CD4-positive, alpha-beta memory T cell (primary cell): ENCODE measurements around the gene RETREG1. TPM values are rescaled to one million over a fixed set of nuclear protein-coding genes. Genes with fewer than 3 reads are reported as not detected.
"Not testable (repeated sequence)": the region's sequence is repeated elsewhere in the genome, so short reads cannot be mapped to it uniquely, and the experiment has no call there.

Experiments
- CTCF ChIA-PET: fragments of 350-600 bp; sonication (Branson Sonifier 250); formaldehyde crosslinking; loops from one replicate; lab custom pipeline; 2021; ENCODE audit warnings: inconsistent platforms; ENCODE audit not compliant: partially characterized antibody; lab: Charles Lee
- POLR2A ChIA-PET: fragments of 350-600 bp; sonication (Branson Sonifier 250); formaldehyde crosslinking; loops from one replicate; lab custom pipeline; 2021; ENCODE audit not compliant: partially characterized antibody; lab: Charles Lee
- DNase-seq, 5 donors: peaks; one replicate each; pipeline versions ENCODE4 v3.0.0 to v3.0.0-alpha.2; 2020 to 2022; ENCODE audit warnings: mixed read lengths in 1 of 5
- H3K27ac ChIP-seq: one replicate; pipeline ENCODE4 v1.7.0; 2013; ENCODE audit warnings: low read depth, low read length
- H3K27me3 ChIP-seq: 2 replicates; pipeline ENCODE4 v1.7.0; 2013; ENCODE audit warnings: mild to moderate bottlenecking, low read length, moderate library complexity; ENCODE audit not compliant: insufficient read depth
- H3K36me3 ChIP-seq: 2 replicates; pipeline ENCODE4 v1.7.0; 2013; ENCODE audit warnings: mild to moderate bottlenecking, low read length, moderate library complexity; ENCODE audit not compliant: insufficient read depth
- H3K4me1 ChIP-seq: 2 replicates; pipeline ENCODE4 v1.7.0; 2013; ENCODE audit warnings: mild to moderate bottlenecking, low read length, moderate library complexity; ENCODE audit not compliant: insufficient read depth
- H3K4me3 ChIP-seq, 2 donors: one replicate each; pipeline ENCODE4 v1.7.0; 2013; ENCODE audit warnings: low read length in 2 of 2, mild to moderate bottlenecking in 1 of 2
- H3K9me3 ChIP-seq, 2 donors: one replicate each; pipeline ENCODE4 v1.7.0; 2013; ENCODE audit warnings: low read length in 2 of 2, control low read depth in 1 of 2; ENCODE audit not compliant: control insufficient read depth in 1 of 2
- H3K27ac Mint-ChIP-seq, 7 donors: one replicate each; pipeline ENCODE4 v1.8.0; 2020 to 2021; ENCODE audit warnings: mixed read lengths in 7 of 7, mild to moderate bottlenecking in 6 of 7, inconsistent platforms in 3 of 7, moderate library complexity in 3 of 7
- H3K27me3 Mint-ChIP-seq, 2 donors: one replicate each; pipeline ENCODE4 v1.8.0; 2020 to 2021; ENCODE audit warnings: mixed read lengths in 2 of 2
- H3K36me3 Mint-ChIP-seq, 2 donors: one replicate each; pipeline ENCODE4 v1.8.0; 2020 to 2021; ENCODE audit warnings: mixed read lengths in 2 of 2, inconsistent platforms in 1 of 2, mild to moderate bottlenecking in 1 of 2
- H3K4me1 Mint-ChIP-seq, 4 donors: one replicate each; pipeline ENCODE4 v1.8.0; 2020 to 2021; ENCODE audit warnings: mixed read lengths in 4 of 4, mild to moderate bottlenecking in 1 of 4
- H3K4me3 Mint-ChIP-seq, 8 donors: one replicate each; pipeline ENCODE4 v1.8.0; 2020 to 2021; ENCODE audit warnings: mixed read lengths in 8 of 8, mild to moderate bottlenecking in 7 of 8, moderate library complexity in 6 of 8, inconsistent platforms in 3 of 8
- H3K9me3 Mint-ChIP-seq, 8 donors: one replicate each; pipeline ENCODE4 v1.8.0; 2020 to 2021; ENCODE audit warnings: mixed read lengths in 8 of 8, mild to moderate bottlenecking in 5 of 8, inconsistent platforms in 3 of 8, moderate library complexity in 1 of 8
- intact Hi-C: fragments of 100-400 bp; cut with micrococcal nuclease; formaldehyde crosslinking; loops from one replicate; pipeline ENCODE4 v1.15.1; 2023
- polyA plus RNA-seq, 2 donors: library from polyadenylated mRNA; unstranded; fragments of 300-500 nt; fragmentation: Illumina TruSeq; gene quantifications; one replicate each; pipeline ENCODE4 v1.2.3, GENCODE V29; 2021
- total RNA-seq, 2 experiments: library from RNA; stranded (reverse); gene quantifications; one replicate each; pipeline ENCODE4 v1.2.3, GENCODE V29; 2021

The RETREG1 gene
- total and polyA plus RNA-seq, 4 experiments from 2014 or later, result 26.6 to 79.5 (median 49.3) TPM

- no peak overlapping the region for H3K4me3 ChIP-seq
- intact Hi-C loops, result no loop called here
- ChIA-PET POLR2A (no interaction called here), CTCF (interaction anchor here (1.8 kb wide), 1 partner anchor 125 kb away, joined by 4 read pairs; no protein-coding TSS in a partner anchor)
- DNase-seq, result no peak
- no peaks in the 10 kb centered on the region for H3K27me3 ChIP-seq
- no peaks in the 10 kb centered on the region for H3K36me3 ChIP-seq
- Mint-ChIP-seq H3K9me3 (peaks cover 0 to 4% (median 0%) of the 10 kb centered on the region in 8 donors), H3K27ac (peak overlapping the region in 1 of 7 donors; percentile 38), H3K27me3 (no peaks in the 10 kb centered on the region), H3K36me3 (peaks cover 0 to 28% of the 10 kb centered on the region in 2 donors), H3K4me1 (peaks cover 28 to 92% (median 41%) of the 10 kb centered on the region in 4 donors), H3K4me3 (peak overlapping the region in 2 of 8 donors; percentile 3 to 23)
- no peak overlapping the region for H3K27ac ChIP-seq
- peaks cover 13% of the 10 kb centered on the region for H3K4me1 ChIP-seq
- H3K9me3 ChIP-seq, result no peaks in the 10 kb centered on the region
Measured at GRCh38 chr5:16542236-16542635, 74.6 kb downstream of the RETREG1 start.

- Mint-ChIP-seq H3K4me3 (peak overlapping the region in 1 of 8 donors; percentile 23), H3K4me1 (peaks cover 28 to 91% (median 42%) of the 10 kb centered on the region in 4 donors), H3K36me3 (peaks cover 0 to 34% of the 10 kb centered on the region in 2 donors), H3K27ac (peak overlapping the region in 2 of 7 donors; percentile 43 to 50)
- POLR2A ChIA-PET, H3K27me3 Mint-ChIP-seq, H3K36me3 ChIP-seq, H3K9me3 ChIP-seq, DNase-seq, H3K9me3 Mint-ChIP-seq, H3K4me3 ChIP-seq, H3K27ac ChIP-seq, intact Hi-C loops, H3K27me3 ChIP-seq: not testable (repeated sequence)
- H3K4me1 ChIP-seq, result peaks cover 13% of the 10 kb centered on the region
- CTCF ChIA-PET, result interaction anchor here (1.8 kb wide), 1 partner anchor 125 kb away, joined by 4 read pairs; no protein-coding TSS in a partner anchor
Measured at GRCh38 chr5:16541592-16541991, 75.2 kb downstream of the RETREG1 start.

- no peaks in the 10 kb centered on the region for H3K36me3 ChIP-seq
- intact Hi-C loops, result no loop called here
- DNase-seq, result no peak
- Mint-ChIP-seq H3K9me3 (peaks cover 0 to 2% (median 0%) of the 10 kb centered on the region in 8 donors), H3K27ac (peak overlapping the region in 3 of 7 donors; percentile 18 to 48 (median 43)), H3K27me3 (no peaks in the 10 kb centered on the region), H3K4me3 (peak overlapping the region in 1 of 8 donors; percentile 1), H3K4me1 (peaks cover 26 to 90% (median 39%) of the 10 kb centered on the region in 4 donors), H3K36me3 (peaks cover 0 to 38% of the 10 kb centered on the region in 2 donors)
- ChIA-PET POLR2A (no interaction called here), CTCF (no interaction called here)
- H3K27me3 ChIP-seq, result no peaks in the 10 kb centered on the region
- H3K4me1 ChIP-seq, result peaks cover 13% of the 10 kb centered on the region
- no peak overlapping the region for H3K27ac ChIP-seq
- no peak overlapping the region for H3K4me3 ChIP-seq
- no peaks in the 10 kb centered on the region for H3K9me3 ChIP-seq
Measured at GRCh38 chr5:16540421-16540820, 76.4 kb downstream of the RETREG1 start.

GRCh38 chr5:16539169-16539666 is 77.6 kb downstream of the RETREG1 start:
- no peak for DNase-seq
- peaks cover 0 to 2% (median 0%) of the 10 kb centered on the region in 8 donors for H3K9me3 Mint-ChIP-seq
- H3K36me3 Mint-ChIP-seq, result peaks cover 3 to 43% of the 10 kb centered on the region in 2 donors
- no peak overlapping the region for H3K27ac Mint-ChIP-seq
- no peaks in the 10 kb centered on the region for H3K27me3 Mint-ChIP-seq
- H3K4me1 ChIP-seq, result peaks cover 13% of the 10 kb centered on the region
- intact Hi-C loops, result no loop called here
- no peak overlapping the region for H3K4me3 Mint-ChIP-seq
- H3K36me3 ChIP-seq, result no peaks in the 10 kb centered on the region
- H3K27ac ChIP-seq, result no peak overlapping the region
- H3K4me1 Mint-ChIP-seq, result peaks cover 24 to 88% (median 34%) of the 10 kb centered on the region in 4 donors
- POLR2A ChIA-PET, result no interaction called here
- H3K4me3 ChIP-seq, result no peak overlapping the region
- no peaks in the 10 kb centered on the region for H3K9me3 ChIP-seq
- H3K27me3 ChIP-seq, result no peaks in the 10 kb centered on the region
- CTCF ChIA-PET, result interaction anchor here (0.8 kb wide), 1 partner anchor 9 kb away, joined by 3 read pairs; no protein-coding TSS in a partner anchor

GRCh38 chr5:16538006-16538405 is 78.8 kb downstream of the RETREG1 start:
- intact Hi-C loops, result no loop called here
- no peak overlapping the region for H3K4me3 Mint-ChIP-seq
- H3K4me1 Mint-ChIP-seq, result peaks cover 24 to 89% (median 33%) of the 10 kb centered on the region in 4 donors
- Histone ChIP-seq H3K27ac (no peak overlapping the region), H3K36me3 (no peaks in the 10 kb centered on the region), H3K4me3 (no peak overlapping the region), H3K4me1 (peaks cover 13% of the 10 kb centered on the region), H3K27me3 (no peaks in the 10 kb centered on the region), H3K9me3 (no peaks in the 10 kb centered on the region)
- H3K36me3 Mint-ChIP-seq, result peaks cover 3 to 46% of the 10 kb centered on the region in 2 donors
- H3K9me3 Mint-ChIP-seq, result peaks cover 0 to 2% (median 0%) of the 10 kb centered on the region in 8 donors
- ChIA-PET CTCF (no interaction called here), POLR2A (no interaction called here)
- DNase-seq, result no peak
- H3K27ac Mint-ChIP-seq, result peak overlapping the region in 1 of 7 donors; percentile 37
- H3K27me3 Mint-ChIP-seq, result no peaks in the 10 kb centered on the region

- Histone ChIP-seq H3K36me3 (no peaks in the 10 kb centered on the region), H3K4me1 (peaks cover 4% of the 10 kb centered on the region), H3K27me3 (no peaks in the 10 kb centered on the region), H3K4me3 (no peak overlapping the region), H3K9me3 (no peaks in the 10 kb centered on the region), H3K27ac (no peak overlapping the region)
- POLR2A ChIA-PET, result no interaction called here
- CTCF ChIA-PET, result no interaction called here
- no peaks in the 10 kb centered on the region for H3K27me3 Mint-ChIP-seq
- H3K9me3 Mint-ChIP-seq, result peaks cover 0 to 2% (median 0%) of the 10 kb centered on the region in 8 donors
- no peak for DNase-seq
- intact Hi-C loops, result no loop called here
- no peak overlapping the region for H3K4me3 Mint-ChIP-seq
- H3K4me1 Mint-ChIP-seq, result peaks cover 15 to 84% (median 23%) of the 10 kb centered on the region in 4 donors
- no peak overlapping the region for H3K27ac Mint-ChIP-seq
- H3K36me3 Mint-ChIP-seq, result peaks cover 3 to 42% of the 10 kb centered on the region in 2 donors
Measured at GRCh38 chr5:16536818-16537217, 80.0 kb downstream of the RETREG1 start.

GRCh38 chr5:16536246-16536645 is 80.6 kb downstream of the RETREG1 start:
- ChIA-PET CTCF (no interaction called here), POLR2A (no interaction called here)
- Mint-ChIP-seq H3K27ac (peak overlapping the region in 1 of 7 donors; percentile 42), H3K27me3 (no peaks in the 10 kb centered on the region), H3K4me1 (peaks cover 14 to 83% (median 18%) of the 10 kb centered on the region in 4 donors), H3K4me3 (no peak overlapping the region), H3K36me3 (peaks cover 3 to 42% of the 10 kb centered on the region in 2 donors), H3K9me3 (no peaks in the 10 kb centered on the region)
- peaks cover 4% of the 10 kb centered on the region for H3K4me1 ChIP-seq
- no peaks in the 10 kb centered on the region for H3K9me3 ChIP-seq
- H3K36me3 ChIP-seq, result no peaks in the 10 kb centered on the region
- H3K4me3 ChIP-seq, result no peak overlapping the region
- no peak for DNase-seq
- intact Hi-C loops, result no loop called here
- H3K27me3 ChIP-seq, result no peaks in the 10 kb centered on the region
- H3K27ac ChIP-seq, result no peak overlapping the region
